ENCODE results near the gene LARGE1.

LARGE1 gene

GRCh38 chr22:33726294-33726734 is 194.0 kb downstream of the LARGE1 start:
- Histone ChIP-seq H3K9ac (ENCODE audit: low read length) (no peak overlapping the region), H3K36me3 (ENCODE audit: low read length) (no peaks in the 10 kb centered on the region), H3F3A (ENCODE audit: insufficient read depth) (no peaks in the 10 kb centered on the region), H3K4me3 (ENCODE audit: insufficient read depth, low read length, poor library complexity, severe bottlenecking) (no peak overlapping the region), H3K27ac (ENCODE audit: low read depth, low read length) (no peak overlapping the region), H3K9me3 (ENCODE audit: insufficient read depth, low read length) (no peaks in the 10 kb centered on the region), H3K27me3 (ENCODE audit: low read length) (no peaks in the 10 kb centered on the region), H3K79me2 (ENCODE audit: insufficient read depth, low read length) (no peaks in the 10 kb centered on the region), H3K9me2 (replicated peaks; ENCODE audit: insufficient read depth, low read length) (no peaks in the 10 kb centered on the region), H3K4me2 (ENCODE audit: low read depth, low read length, poor library complexity, severe bottlenecking) (no peak overlapping the region), H2AFZ (ENCODE audit: low read depth, low read length, severe bottlenecking) (no peak overlapping the region), H4K20me1 (ENCODE audit: low read depth, low read length) (no peaks in the 10 kb centered on the region)
- TF ChIP-seq EZH2phosphoT487 (conservative IDR thresholded peaks at IDR 0.05; ENCODE audit: low read length) (no peak), CTCF (IDR thresholded peaks at IDR 0.05; ENCODE audit: insufficient read depth, low read length, poor library complexity, severe bottlenecking) (no peak)

- TF ChIP-seq EZH2phosphoT487 (conservative IDR thresholded peaks at IDR 0.05; ENCODE audit: low read length) (no peak), CTCF (IDR thresholded peaks at IDR 0.05; ENCODE audit: insufficient read depth, low read length, poor library complexity, severe bottlenecking) (no peak)
- Histone ChIP-seq H3K4me3 (ENCODE audit: insufficient read depth, low read length, poor library complexity, severe bottlenecking) (no peak overlapping the region), H3K4me2 (ENCODE audit: low read depth, low read length, poor library complexity, severe bottlenecking) (no peak overlapping the region)
These were observed 196.4 kb downstream of the LARGE1 start for GRCh38 chr22:33723915-33724314.

GRCh38 chr22:33722816-33723215 is 197.5 kb downstream of the LARGE1 start:
- Histone ChIP-seq H4K20me1 (ENCODE audit: low read depth, low read length) (no peaks in the 10 kb centered on the region), H3K9me2 (replicated peaks; ENCODE audit: insufficient read depth, low read length) (no peaks in the 10 kb centered on the region), H3K9me3 (ENCODE audit: insufficient read depth, low read length) (no peaks in the 10 kb centered on the region), H3F3A (ENCODE audit: insufficient read depth) (no peaks in the 10 kb centered on the region), H3K4me2 (ENCODE audit: low read depth, low read length, poor library complexity, severe bottlenecking) (no peak overlapping the region), H3K9ac (ENCODE audit: low read length) (no peak overlapping the region), H2AFZ (ENCODE audit: low read depth, low read length, severe bottlenecking) (no peak overlapping the region), H3K27me3 (ENCODE audit: low read length) (no peaks in the 10 kb centered on the region), H3K79me2 (ENCODE audit: insufficient read depth, low read length) (no peaks in the 10 kb centered on the region), H3K36me3 (ENCODE audit: low read length) (no peaks in the 10 kb centered on the region), H3K4me3 (ENCODE audit: insufficient read depth, low read length, poor library complexity, severe bottlenecking) (no peak overlapping the region), H3K27ac (ENCODE audit: low read depth, low read length) (no peak overlapping the region)
- no peak for TF ChIP-seq EZH2phosphoT487 (conservative IDR thresholded peaks at IDR 0.05; ENCODE audit: low read length)
- no peak for TF ChIP-seq CTCF (IDR thresholded peaks at IDR 0.05; ENCODE audit: insufficient read depth, low read length, poor library complexity, severe bottlenecking)

More at GRCh38 chr22:33723915-33724314, 196.4 kb downstream of the LARGE1 start:
- no peak overlapping the region for H3K27ac ChIP-seq (ENCODE audit: low read depth, low read length)
- no peaks in the 10 kb centered on the region for H3F3A ChIP-seq (ENCODE audit: insufficient read depth)
- no peaks in the 10 kb centered on the region for H3K27me3 ChIP-seq (ENCODE audit: low read length)
- H3K9me2 ChIP-seq (replicated peaks; ENCODE audit: insufficient read depth, low read length) = no peaks in the 10 kb centered on the region
- H3K9ac ChIP-seq (ENCODE audit: low read length) = no peak overlapping the region
- H3K36me3 ChIP-seq (ENCODE audit: low read length) = no peaks in the 10 kb centered on the region
- H4K20me1 ChIP-seq (ENCODE audit: low read depth, low read length) = no peaks in the 10 kb centered on the region
- H3K9me3 ChIP-seq (ENCODE audit: insufficient read depth, low read length) = no peaks in the 10 kb centered on the region
- no peaks in the 10 kb centered on the region for H3K79me2 ChIP-seq (ENCODE audit: insufficient read depth, low read length)
- H2AFZ ChIP-seq (ENCODE audit: low read depth, low read length, severe bottlenecking) = no peak overlapping the region

Measured in SU-DHL-6 (cell line).